HCT116 (cell line): Measurements from ENCODE around the gene RNF186. TPM values are rescaled to one million over a fixed set of nuclear protein-coding genes. Genes with fewer than 3 reads are reported as not detected.

Experiments
- ATAC-seq: fragments of 200-7000 bp; cut with Tn5 transposase; 2 replicates; pipeline ENCODE4 v1.9.1; 2020; ENCODE audit warnings: mild to moderate bottlenecking, moderate library complexity
- BruUV-seq: library from RNA; stranded (reverse); fragments of 400-500 nt; replicated peaks from 2 replicates; lab custom pipeline; 2021; lab: Mats Ljungman, UMichigan
- CTCF ChIA-PET: fragments of 300-600 bp; sonication (Branson Sonifier 250); formaldehyde crosslinking; loops from one replicate; lab custom pipeline; 2021; ENCODE audit warnings: antibody characterized with exemption; lab: Charles Lee
- POLR2A ChIA-PET: fragments of 300-600, 350-600 bp; sonication (Branson Sonifier 250); formaldehyde crosslinking; loops from one replicate; lab custom pipeline; 2021; ENCODE audit warnings: antibody characterized with exemption; lab: Charles Lee
- RAD21 ChIA-PET, 2 experiments: fragments of 300-600 bp; sonication (Branson Sonifier 250); formaldehyde crosslinking; loops; one replicate each; lab custom pipeline; 2023; ENCODE audit warnings: low total read pairs in 2 of 2; ENCODE audit not compliant: uncharacterized antibody in 2 of 2, unreplicated experiment in 2 of 2, low non-redundant PET in 1 of 2; lab: Charles Lee
- DNase-seq: peaks from one replicate; pipeline ENCODE4 v3.0.0-alpha.2; 2010; ENCODE audit warnings: low read depth, low spot score
- H2AFZ ChIP-seq: fragments of 200-600 bp; shearing (Covaris generic), sonication (generic); 2 replicates; pipeline ENCODE4 v1.6.1; 2017; ENCODE audit warnings: low read depth, mixed run types, mixed read lengths, antibody characterized with exemption, low read length; ENCODE audit not compliant: poor library complexity, severe bottlenecking
- H3K27ac ChIP-seq: 2 replicates; pipeline ENCODE4 v1.5.1; 2012; ENCODE audit warnings: low read depth, low read length
- H3K27me3 ChIP-seq: fragments of 200-600 bp; sonication (generic); 2 replicates; pipeline ENCODE4 v1.6.1; 2016; ENCODE audit warnings: mixed run types, low read length, mixed read lengths; ENCODE audit not compliant: insufficient read depth
- H3K36me3 ChIP-seq, 2 experiments: fragments of 200-500 bp in 1 of 2; fragments of 200-600 bp in 1 of 2; sonication (Bioruptor generic) in 1 of 2; sonication (generic) in 1 of 2; 2 replicates each; pipeline versions ENCODE4 v1.5.1 to v1.6.1; 2014 to 2016; ENCODE audit warnings: low read length in 2 of 2, inconsistent platforms in 1 of 2, mixed read lengths in 1 of 2, mixed run types in 1 of 2; ENCODE audit not compliant: insufficient read depth in 2 of 2, control insufficient read depth in 1 of 2
- H3K4me1 ChIP-seq, 2 experiments: fragments of 200-600 bp in 1 of 2; sonication (generic) in 1 of 2; 2 replicates each; pipeline versions ENCODE4 v1.5.1 to v1.6.1; 2012 to 2017; ENCODE audit warnings: low read length in 2 of 2, inconsistent platforms in 1 of 2, mild to moderate bottlenecking in 1 of 2, mixed read lengths in 1 of 2, mixed run types in 1 of 2, moderate library complexity in 1 of 2; ENCODE audit not compliant: insufficient read depth in 2 of 2, control insufficient read depth in 1 of 2
- H3K4me2 ChIP-seq: fragments of 200-600 bp; sonication (generic); 2 replicates; pipeline ENCODE4 v1.6.1; 2017; ENCODE audit warnings: mixed run types, low read length, mixed read lengths
- H3K4me3 ChIP-seq, 2 experiments: fragments of 200-600 bp in 1 of 2; sonication (generic) in 1 of 2; replicated peaks in 1 of 2; 2 replicates each; pipeline ENCODE4 v1.5.1; 2011 to 2016; ENCODE audit warnings: low read length in 2 of 2, control low read depth in 1 of 2, low read depth in 1 of 2, mild to moderate bottlenecking in 1 of 2, mixed read lengths in 1 of 2, mixed run types in 1 of 2
- H3K79me2 ChIP-seq: fragments of 200-600 bp; sonication (generic); 2 replicates; pipeline ENCODE4 v1.6.1; 2017; ENCODE audit warnings: mild to moderate bottlenecking, mixed run types, low read length, moderate library complexity, mixed read lengths; ENCODE audit not compliant: insufficient read depth
- H3K9ac ChIP-seq: fragments of 200-600 bp; sonication (generic); 2 replicates; pipeline ENCODE4 v1.6.1; 2016; ENCODE audit warnings: low read length, mixed read lengths
- H3K9me2 ChIP-seq: fragments of 200-600 bp; sonication (generic), shearing (Covaris generic); 2 replicates; pipeline ENCODE4 v1.6.1; 2017; ENCODE audit warnings: mixed run types, mild to moderate bottlenecking, moderate library complexity; ENCODE audit not compliant: insufficient read depth
- H3K9me3 ChIP-seq, 2 experiments: fragments of 200-500 bp in 1 of 2; fragments of 200-600 bp in 1 of 2; sonication (Bioruptor generic) in 1 of 2; sonication (generic) in 1 of 2; 2 replicates each; pipeline ENCODE4 v1.6.1; 2014 to 2017; ENCODE audit warnings: low read length in 2 of 2, mixed read lengths in 2 of 2, inconsistent platforms in 1 of 2, low read depth in 1 of 2, mild to moderate bottlenecking in 1 of 2, mixed run types in 1 of 2, moderate library complexity in 1 of 2; ENCODE audit not compliant: control insufficient read depth in 1 of 2, insufficient read depth in 1 of 2
- H4K20me1 ChIP-seq: fragments of 200-600 bp; sonication (generic), shearing (Covaris generic); 2 replicates; pipeline ENCODE4 v1.6.1; 2017; ENCODE audit warnings: mixed run types, mild to moderate bottlenecking, moderate library complexity; ENCODE audit not compliant: insufficient read depth
- CBX3 ChIP-seq: IDR thresholded peaks from 2 replicates; pipeline ENCODE4 v1.6.1; 2012; ENCODE audit warnings: low read depth
- ELF1 ChIP-seq: IDR thresholded peaks from 2 replicates; pipeline ENCODE4 v1.6.1; 2012; ENCODE audit warnings: low read depth, borderline replicate concordance
- FOSL1 ChIP-seq: IDR thresholded peaks from 2 replicates; pipeline ENCODE4 v1.6.1; 2012; ENCODE audit warnings: low read depth
- ZNF274 ChIP-seq: fragments of 200-500 bp; sonication (Bioruptor generic); IDR thresholded peaks from 2 replicates; pipeline ENCODE4 v1.6.1; 2014; ENCODE audit warnings: mild to moderate bottlenecking, low read depth, low read length, inconsistent platforms
- intact Hi-C: fragments of 100-400 bp; cut with micrococcal nuclease; formaldehyde crosslinking; loops from 2 replicates; pipeline ENCODE4 v1.10.0; 2022
- total RNA-seq: library from RNA; stranded (reverse); gene quantifications from one replicate; pipeline ENCODE4 v1.2.1, GENCODE V29; 2021; ENCODE audit not compliant: unreplicated experiment
- TF ChIP-seq, protein P1 (sequence below): IDR thresholded peaks from 2 replicates; pipeline ENCODE4 v1.6.1; 2012

Gene RNF186
- total RNA-seq, 1 experiment from 2014 or later: not detected

DNA sequence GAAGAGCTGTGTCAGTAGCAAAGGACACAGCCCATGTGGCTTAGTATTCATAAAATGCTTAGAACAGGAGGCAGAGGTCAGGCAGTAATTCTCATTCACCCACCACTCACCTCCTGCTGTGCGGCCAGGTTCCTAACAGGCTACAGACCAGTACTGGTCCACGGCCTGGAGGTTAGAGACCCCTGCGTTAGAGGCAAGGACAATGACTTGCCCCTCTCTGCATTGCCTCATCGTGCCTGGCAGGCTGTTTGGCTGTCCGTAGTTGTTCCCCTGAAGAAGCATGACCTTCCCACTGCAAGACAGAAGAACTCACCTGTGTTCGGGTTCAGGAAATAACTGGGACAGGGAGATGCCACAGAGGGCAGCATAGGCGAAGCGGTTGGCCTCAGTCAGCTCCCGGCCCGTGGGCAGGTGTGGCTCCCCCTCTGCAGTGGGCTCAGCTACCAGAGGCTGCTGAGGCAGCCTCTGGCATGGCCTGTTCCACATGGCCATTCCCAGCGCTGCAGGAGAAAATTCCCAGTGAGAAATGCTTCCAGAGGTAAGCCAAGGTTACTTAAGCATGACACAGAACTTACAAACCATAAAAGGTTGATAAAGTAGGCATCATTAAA, 34.7 kb downstream of the RNF186 start:
- Histone ChIP-seq H3K9ac (no peak overlapping the region), H2AFZ (no peak overlapping the region), H3K4me3 (no peak overlapping the region), H3K9me3 (no peaks in the 10 kb centered on the region), H4K20me1 (no peaks in the 10 kb centered on the region), H3K36me3 (no peaks in the 10 kb centered on the region), H3K79me2 (no peaks in the 10 kb centered on the region), H3K4me1 (no peaks in the 10 kb centered on the region; a peak in 1 of 4 replicates), H3K27me3 (no peaks in the 10 kb centered on the region), H3K9me2 (no peaks in the 10 kb centered on the region), H3K4me2 (no peak overlapping the region), H3K27ac (no peak overlapping the region)
- CTCF ChIA-PET: no interaction called here
- ATAC-seq (no peak), DNase-seq (no peak)
- RAD21 ChIA-PET: no interaction called here
- BruUV-seq: no TSS peak
- TF ChIP-seq, protein P1, sequence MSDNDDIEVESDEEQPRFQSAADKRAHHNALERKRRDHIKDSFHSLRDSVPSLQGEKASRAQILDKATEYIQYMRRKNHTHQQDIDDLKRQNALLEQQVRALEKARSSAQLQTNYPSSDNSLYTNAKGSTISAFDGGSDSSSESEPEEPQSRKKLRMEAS: no peak
- TF ChIP-seq CBX3 (no peak), ZNF274 (no peak), ELF1 (no peak)
- POLR2A ChIA-PET: no interaction called here
- intact Hi-C loops: no loop called here

DNA sequence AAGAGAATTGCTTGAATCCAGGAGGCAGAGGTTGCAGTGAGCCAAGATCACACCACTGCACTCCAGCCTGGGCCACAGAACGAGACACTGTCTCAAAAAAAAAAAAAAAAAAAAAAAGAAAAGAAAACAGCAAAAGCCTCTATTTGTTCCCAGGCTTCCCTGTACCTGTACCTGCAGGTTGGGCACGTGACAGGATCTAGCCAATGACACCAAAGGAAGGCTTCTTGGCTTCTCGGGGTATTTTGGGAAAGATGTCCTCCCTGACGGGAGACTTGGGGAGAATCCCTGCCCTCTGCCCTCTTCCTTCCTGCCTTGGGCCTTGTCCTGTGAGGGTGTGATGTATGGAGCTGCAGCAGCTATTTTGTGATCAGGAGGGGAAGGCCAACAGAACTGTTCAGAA, 38.1 kb downstream of the RNF186 start:
- BruUV-seq: no TSS peak
- CTCF ChIA-PET: no interaction called here
- ATAC-seq (no peak), DNase-seq (no peak)
- no peak overlapping the region for H2AFZ ChIP-seq
- H3K9me3 ChIP-seq: no peaks in the 10 kb centered on the region
- no peaks in the 10 kb centered on the region for H3K79me2 ChIP-seq
- POLR2A ChIA-PET: no interaction called here
- TF ChIP-seq FOSL1: no peak
- TF ChIP-seq, all 23 proteins: peak for 0
- intact Hi-C loops: no loop called here
- Histone ChIP-seq H3K9ac (no peak overlapping the region), H3K4me2 (no peak overlapping the region), H3K27me3 (no peaks in the 10 kb centered on the region), H3K36me3 (no peaks in the 10 kb centered on the region), H3K4me1 (no peaks in the 10 kb centered on the region; a peak in 1 of 4 replicates), H3K27ac (no peak overlapping the region), H4K20me1 (no peaks in the 10 kb centered on the region), H3K4me3 (no peak overlapping the region), H3K9me2 (no peaks in the 10 kb centered on the region)
- RAD21 ChIA-PET: no interaction called here
